HL-60 (cell line): ENCODE results near the gene DMBX1.
A peak's percentile ranks its signal among the peaks of the same experiment; 100 is the strongest.

Source experiments
- DNase-seq, 2 experiments: peaks; one replicate each; pipeline ENCODE4 v3.0.0-alpha.2; 2010 to 2020; ENCODE audit warnings: low read depth in 1 of 2, low spot score in 1 of 2
- H3K27ac ChIP-seq: fragments of 250-450 bp; sonication (Bioruptor Pico); replicated peaks from 2 replicates; pipeline ENCODE4 v1.5.1; 2020; ENCODE audit warnings: mild to moderate bottlenecking, moderate library complexity
- H3K27me3 ChIP-seq: fragments of 250-450 bp; sonication (Bioruptor Pico); 2 replicates; pipeline ENCODE4 v1.5.1; 2021; ENCODE audit warnings: mild to moderate bottlenecking, moderate library complexity; ENCODE audit not compliant: insufficient read depth, poor library complexity, severe bottlenecking
- H3K4me3 ChIP-seq: replicated peaks from 2 replicates; pipeline ENCODE4 v1.5.1; 2011; ENCODE audit warnings: mild to moderate bottlenecking, control low read depth, low read length; ENCODE audit not compliant: insufficient read depth
- GABPA ChIP-seq: IDR thresholded peaks from 2 replicates; pipeline ENCODE4 v1.6.1; 2012; ENCODE audit warnings: low read depth
- POLR2AphosphoS5 ChIP-seq: IDR thresholded peaks from 2 replicates; pipeline ENCODE4 v1.6.1; 2012; ENCODE audit warnings: low read depth
- SPI1 ChIP-seq: IDR thresholded peaks from 2 replicates; pipeline ENCODE4 v1.6.1; 2012; ENCODE audit warnings: low read depth, mild to moderate bottlenecking, borderline replicate concordance
- TF ChIP-seq, protein P1 (sequence below): IDR thresholded peaks from one replicate; pipeline ENCODE4 v1.5.1; 2011; ENCODE audit warnings: low read length, control low read depth, inconsistent platforms; ENCODE audit not compliant: insufficient read depth
- TF ChIP-seq, protein P2 (sequence below): IDR thresholded peaks from 2 replicates; pipeline ENCODE4 v1.6.1; 2012; ENCODE audit warnings: low read depth; ENCODE audit not compliant: insufficient replicate concordance

Gene DMBX1

DNA sequence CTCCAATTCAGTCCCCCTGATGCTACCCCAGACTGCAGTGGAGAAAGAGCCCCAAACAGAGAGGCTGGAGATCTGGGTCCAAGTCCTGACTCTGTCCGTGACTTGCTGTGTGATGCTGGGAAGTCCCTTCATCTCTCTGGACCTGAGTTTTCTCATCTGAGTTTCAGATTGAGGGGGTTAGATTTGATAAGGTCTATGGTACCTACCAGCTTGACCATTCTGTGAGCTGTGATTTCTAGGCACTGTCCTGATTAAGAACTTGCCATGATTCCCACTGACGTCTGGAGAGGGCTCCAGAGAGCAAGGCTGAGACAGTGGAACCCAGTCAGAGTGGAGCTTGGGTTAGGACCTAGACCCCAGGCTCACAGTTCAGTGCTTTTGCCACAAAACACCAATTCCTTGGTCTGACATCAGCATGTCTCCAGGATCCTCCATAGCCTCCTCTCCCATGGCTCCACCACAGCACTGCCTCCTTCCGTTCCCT, 43.8 kb upstream of the DMBX1 start:
- TF ChIP-seq GABPA, result no peak
- TF ChIP-seq SPI1, result no peak
- no peak for TF ChIP-seq POLR2AphosphoS5
- TF ChIP-seq, protein P1, sequence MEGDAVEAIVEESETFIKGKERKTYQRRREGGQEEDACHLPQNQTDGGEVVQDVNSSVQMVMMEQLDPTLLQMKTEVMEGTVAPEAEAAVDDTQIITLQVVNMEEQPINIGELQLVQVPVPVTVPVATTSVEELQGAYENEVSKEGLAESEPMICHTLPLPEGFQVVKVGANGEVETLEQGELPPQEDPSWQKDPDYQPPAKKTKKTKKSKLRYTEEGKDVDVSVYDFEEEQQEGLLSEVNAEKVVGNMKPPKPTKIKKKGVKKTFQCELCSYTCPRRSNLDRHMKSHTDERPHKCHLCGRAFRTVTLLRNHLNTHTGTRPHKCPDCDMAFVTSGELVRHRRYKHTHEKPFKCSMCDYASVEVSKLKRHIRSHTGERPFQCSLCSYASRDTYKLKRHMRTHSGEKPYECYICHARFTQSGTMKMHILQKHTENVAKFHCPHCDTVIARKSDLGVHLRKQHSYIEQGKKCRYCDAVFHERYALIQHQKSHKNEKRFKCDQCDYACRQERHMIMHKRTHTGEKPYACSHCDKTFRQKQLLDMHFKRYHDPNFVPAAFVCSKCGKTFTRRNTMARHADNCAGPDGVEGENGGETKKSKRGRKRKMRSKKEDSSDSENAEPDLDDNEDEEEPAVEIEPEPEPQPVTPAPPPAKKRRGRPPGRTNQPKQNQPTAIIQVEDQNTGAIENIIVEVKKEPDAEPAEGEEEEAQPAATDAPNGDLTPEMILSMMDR, result no peak
- TF ChIP-seq, protein P2, sequence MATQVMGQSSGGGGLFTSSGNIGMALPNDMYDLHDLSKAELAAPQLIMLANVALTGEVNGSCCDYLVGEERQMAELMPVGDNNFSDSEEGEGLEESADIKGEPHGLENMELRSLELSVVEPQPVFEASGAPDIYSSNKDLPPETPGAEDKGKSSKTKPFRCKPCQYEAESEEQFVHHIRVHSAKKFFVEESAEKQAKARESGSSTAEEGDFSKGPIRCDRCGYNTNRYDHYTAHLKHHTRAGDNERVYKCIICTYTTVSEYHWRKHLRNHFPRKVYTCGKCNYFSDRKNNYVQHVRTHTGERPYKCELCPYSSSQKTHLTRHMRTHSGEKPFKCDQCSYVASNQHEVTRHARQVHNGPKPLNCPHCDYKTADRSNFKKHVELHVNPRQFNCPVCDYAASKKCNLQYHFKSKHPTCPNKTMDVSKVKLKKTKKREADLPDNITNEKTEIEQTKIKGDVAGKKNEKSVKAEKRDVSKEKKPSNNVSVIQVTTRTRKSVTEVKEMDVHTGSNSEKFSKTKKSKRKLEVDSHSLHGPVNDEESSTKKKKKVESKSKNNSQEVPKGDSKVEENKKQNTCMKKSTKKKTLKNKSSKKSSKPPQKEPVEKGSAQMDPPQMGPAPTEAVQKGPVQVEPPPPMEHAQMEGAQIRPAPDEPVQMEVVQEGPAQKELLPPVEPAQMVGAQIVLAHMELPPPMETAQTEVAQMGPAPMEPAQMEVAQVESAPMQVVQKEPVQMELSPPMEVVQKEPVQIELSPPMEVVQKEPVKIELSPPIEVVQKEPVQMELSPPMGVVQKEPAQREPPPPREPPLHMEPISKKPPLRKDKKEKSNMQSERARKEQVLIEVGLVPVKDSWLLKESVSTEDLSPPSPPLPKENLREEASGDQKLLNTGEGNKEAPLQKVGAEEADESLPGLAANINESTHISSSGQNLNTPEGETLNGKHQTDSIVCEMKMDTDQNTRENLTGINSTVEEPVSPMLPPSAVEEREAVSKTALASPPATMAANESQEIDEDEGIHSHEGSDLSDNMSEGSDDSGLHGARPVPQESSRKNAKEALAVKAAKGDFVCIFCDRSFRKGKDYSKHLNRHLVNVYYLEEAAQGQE, result no peak
- no peak overlapping the region for H3K4me3 ChIP-seq
- H3K27ac ChIP-seq, result no peak overlapping the region
- DNase-seq, result no peak
- H3K27me3 ChIP-seq, result peaks cover 42% of the 10 kb centered on the region

DNA sequence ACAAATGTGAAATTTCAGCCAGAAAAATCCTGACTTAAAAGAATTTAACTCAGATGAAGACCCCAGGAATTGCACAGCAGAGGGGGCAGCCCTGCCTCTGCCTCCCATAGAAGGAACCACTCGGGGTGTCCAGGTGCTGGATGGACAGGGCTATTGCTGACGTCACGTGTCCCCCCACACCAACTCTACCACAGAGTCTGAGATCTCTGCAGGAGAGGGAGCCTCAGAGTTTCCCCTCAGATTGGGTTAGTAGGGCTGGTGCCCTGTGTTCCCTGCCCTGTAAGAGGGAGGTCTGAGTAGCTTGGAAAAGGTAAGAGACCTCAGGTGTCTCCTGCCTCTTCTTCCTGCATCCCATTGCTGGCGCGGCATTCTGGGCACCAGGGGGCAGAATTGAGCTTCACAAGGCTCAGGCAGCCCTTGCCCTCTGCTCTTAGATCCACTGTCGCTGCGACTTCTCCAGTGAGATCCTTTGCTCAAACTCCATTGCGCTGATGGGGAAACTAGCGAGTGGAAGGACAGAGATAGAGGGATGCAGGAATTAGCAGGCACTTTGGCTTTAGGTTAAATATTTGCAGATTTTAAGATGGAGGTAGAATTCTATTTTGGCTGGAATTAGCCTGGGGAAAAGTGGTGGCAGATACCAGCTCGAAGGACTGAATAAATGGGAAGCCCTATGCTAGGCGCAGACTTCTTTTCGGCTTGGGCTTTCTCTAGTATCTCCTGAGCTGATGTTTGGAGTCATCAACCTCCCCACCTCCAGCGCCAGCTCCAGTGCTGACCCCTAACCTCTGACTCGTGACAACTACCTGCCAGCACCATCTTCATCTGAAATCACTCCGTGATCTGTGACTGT, 42.8 kb upstream of the DMBX1 start:
- peaks cover 49% of the 10 kb centered on the region for H3K27me3 ChIP-seq
- H3K4me3 ChIP-seq, result no peak overlapping the region
- peak in 1 of 2 experiments; percentile 80 for DNase-seq
- H3K27ac ChIP-seq, result no peak overlapping the region
- TF ChIP-seq GABPA, result no peak
- TF ChIP-seq, protein P1, result peak; percentile 95

DNA sequence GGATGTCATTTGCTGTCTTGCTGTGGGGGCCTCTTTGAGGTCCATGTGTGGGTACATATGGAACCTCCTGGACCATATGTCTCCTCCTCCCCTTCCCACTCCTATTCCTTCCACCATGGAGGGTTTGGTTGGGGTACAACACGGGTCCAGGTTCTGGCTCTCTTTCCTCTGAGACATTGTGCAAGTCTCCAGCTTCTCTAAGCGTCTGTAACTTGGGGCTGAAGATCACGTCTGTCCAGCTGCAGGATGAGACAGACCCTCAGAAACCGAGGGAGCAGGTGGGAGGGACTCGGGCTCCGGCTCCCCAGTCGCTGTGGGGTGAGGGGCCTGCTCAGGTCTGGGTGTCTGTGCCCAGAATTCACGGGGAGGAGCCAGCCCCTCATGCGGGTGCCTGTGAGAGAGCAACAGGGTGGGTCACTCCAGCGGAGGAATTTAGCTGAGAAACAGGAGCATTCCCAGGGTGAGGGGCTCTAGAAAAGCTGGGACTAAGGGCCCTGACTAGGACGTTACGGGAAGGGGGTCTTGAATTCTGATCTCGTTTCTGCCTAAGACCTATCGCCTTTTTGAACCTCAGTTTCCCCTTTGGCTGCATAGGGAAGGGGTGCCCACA, 42.0 kb upstream of the DMBX1 start:
- Histone ChIP-seq H3K27ac (no peak overlapping the region), H3K27me3 (peaks cover 51% of the 10 kb centered on the region), H3K4me3 (no peak overlapping the region)
- TF ChIP-seq SPI1, result no peak
- no peak for TF ChIP-seq GABPA
- TF ChIP-seq, protein P1, result no peak
- TF ChIP-seq, protein P2, result no peak
- TF ChIP-seq POLR2AphosphoS5, result no peak
- DNase-seq, result no peak
